ENCODE measurements around the gene VPS41. TPM values are rescaled to one million over a fixed set of nuclear protein-coding genes. Genes with fewer than 3 reads are reported as not detected.

The VPS41 gene
- total RNA-seq, 1 donor from 2014 or later, result 56.2 TPM

DNA sequence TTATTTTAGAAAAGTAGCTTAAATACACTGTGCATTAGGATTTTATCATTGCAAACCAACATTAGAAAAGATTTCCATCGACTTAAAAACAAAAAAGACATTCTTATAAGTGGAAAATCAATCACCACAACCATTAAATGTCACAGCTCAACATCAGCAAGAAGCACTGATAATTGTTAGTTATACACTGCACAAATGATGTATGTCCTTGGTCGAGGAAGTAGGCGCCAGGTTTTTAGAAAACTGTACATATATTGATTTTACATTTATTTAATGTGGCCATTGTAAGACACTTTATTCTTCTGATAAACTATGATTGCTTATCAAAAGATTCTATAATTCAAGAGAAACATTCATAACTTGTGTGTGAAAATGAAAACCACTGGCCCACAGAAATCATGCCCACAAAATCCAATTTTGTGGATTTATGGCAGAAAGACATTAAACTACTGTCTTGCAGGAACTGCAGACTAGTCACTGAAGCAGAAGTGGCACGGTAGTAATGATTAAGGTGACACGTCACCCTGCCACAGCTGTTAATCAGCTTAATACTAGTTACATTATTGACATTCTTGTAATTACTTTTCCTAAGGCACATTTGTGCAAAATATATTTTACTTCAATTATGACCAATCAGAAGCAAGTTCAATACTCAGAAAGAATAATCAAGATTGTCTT, 79.4 kb downstream of the VPS41 start:
- TF ChIP-seq, protein P1, sequence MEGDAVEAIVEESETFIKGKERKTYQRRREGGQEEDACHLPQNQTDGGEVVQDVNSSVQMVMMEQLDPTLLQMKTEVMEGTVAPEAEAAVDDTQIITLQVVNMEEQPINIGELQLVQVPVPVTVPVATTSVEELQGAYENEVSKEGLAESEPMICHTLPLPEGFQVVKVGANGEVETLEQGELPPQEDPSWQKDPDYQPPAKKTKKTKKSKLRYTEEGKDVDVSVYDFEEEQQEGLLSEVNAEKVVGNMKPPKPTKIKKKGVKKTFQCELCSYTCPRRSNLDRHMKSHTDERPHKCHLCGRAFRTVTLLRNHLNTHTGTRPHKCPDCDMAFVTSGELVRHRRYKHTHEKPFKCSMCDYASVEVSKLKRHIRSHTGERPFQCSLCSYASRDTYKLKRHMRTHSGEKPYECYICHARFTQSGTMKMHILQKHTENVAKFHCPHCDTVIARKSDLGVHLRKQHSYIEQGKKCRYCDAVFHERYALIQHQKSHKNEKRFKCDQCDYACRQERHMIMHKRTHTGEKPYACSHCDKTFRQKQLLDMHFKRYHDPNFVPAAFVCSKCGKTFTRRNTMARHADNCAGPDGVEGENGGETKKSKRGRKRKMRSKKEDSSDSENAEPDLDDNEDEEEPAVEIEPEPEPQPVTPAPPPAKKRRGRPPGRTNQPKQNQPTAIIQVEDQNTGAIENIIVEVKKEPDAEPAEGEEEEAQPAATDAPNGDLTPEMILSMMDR (IDR thresholded peaks at IDR 0.05; ENCODE audit: insufficient read depth, low read length, poor library complexity, severe bottlenecking), result no peak
- Histone ChIP-seq H3K27me3 (ENCODE audit: control insufficient read depth, insufficient read depth, low read length) (no peaks in the 10 kb centered on the region), H3K4me3 (ENCODE audit: low read depth, low read length) (no peak overlapping the region), H3K36me3 (ENCODE audit: control insufficient read depth, insufficient read depth, low read length) (no peaks in the 10 kb centered on the region)
- DNase-seq (ENCODE audit: low read depth), result no peak

DNA sequence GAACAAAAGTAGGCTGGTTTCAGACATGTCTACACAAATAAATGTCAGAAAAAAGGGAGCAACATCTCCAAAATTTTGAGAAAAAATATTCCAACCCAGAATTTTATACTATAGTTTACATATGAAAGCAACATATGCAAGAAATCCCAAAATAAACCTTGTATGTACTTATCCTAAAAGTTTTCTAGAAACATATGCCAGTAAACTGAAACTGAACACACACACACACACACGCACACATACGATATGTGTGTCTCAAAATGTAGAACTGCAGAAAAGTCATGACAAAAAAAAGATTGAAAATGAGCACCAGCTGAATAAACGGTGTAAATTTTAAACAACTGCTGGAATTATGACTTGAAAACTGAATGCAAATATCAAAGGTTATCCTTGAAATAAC, 81.0 kb downstream of the VPS41 start:
- TF ChIP-seq, protein P1 (IDR thresholded peaks at IDR 0.05; ENCODE audit: insufficient read depth, low read length, poor library complexity, severe bottlenecking), result no peak
- DNase-seq (ENCODE audit: low read depth), result no peak
- no peaks in the 10 kb centered on the region for H3K27me3 ChIP-seq (ENCODE audit: control insufficient read depth, insufficient read depth, low read length)
- no peak overlapping the region for H3K4me3 ChIP-seq (ENCODE audit: low read depth, low read length)
- H3K36me3 ChIP-seq (ENCODE audit: control insufficient read depth, insufficient read depth, low read length), result no peaks in the 10 kb centered on the region

DNA sequence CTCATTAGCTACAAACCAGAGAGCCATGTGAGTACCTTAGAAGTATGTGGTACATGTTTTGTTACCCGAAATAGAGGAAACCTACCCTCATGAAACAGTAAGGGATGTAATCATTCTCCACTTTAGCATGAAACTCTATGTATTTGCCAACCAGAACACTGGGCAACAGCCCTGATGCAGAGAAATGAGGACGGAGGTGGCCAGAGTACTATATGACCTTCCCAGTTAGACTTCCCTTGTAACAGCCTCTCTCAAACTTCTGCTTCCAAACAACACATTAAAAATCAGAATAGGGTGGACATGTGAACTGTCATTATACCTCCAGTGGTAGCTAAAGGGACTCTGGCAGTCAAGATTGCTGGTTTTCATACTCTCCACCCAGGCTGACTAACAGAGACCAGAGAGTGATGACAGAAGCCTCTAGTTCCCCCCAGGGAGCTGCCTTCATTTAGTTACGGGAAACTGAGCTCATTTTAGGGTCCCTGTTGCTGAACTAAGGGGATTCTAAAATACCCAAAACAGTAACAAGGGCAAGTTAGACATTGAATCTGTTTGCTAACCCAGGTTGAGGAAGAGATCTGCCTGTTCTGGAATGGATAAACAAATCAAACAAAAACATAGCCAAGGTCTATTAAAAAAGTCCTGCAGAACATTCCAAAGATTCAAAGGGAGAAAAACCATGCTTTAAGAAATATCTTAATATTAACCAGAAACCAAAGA, 83.1 kb downstream of the VPS41 start:
- no peaks in the 10 kb centered on the region for H3K36me3 ChIP-seq (ENCODE audit: control insufficient read depth, insufficient read depth, low read length)
- H3K4me3 ChIP-seq (ENCODE audit: low read depth, low read length), result no peak overlapping the region
- DNase-seq (ENCODE audit: low read depth), result no peak
- TF ChIP-seq, protein P1 (IDR thresholded peaks at IDR 0.05; ENCODE audit: insufficient read depth, low read length, poor library complexity, severe bottlenecking), result no peak
- H3K27me3 ChIP-seq (ENCODE audit: control insufficient read depth, insufficient read depth, low read length), result no peaks in the 10 kb centered on the region

DNA sequence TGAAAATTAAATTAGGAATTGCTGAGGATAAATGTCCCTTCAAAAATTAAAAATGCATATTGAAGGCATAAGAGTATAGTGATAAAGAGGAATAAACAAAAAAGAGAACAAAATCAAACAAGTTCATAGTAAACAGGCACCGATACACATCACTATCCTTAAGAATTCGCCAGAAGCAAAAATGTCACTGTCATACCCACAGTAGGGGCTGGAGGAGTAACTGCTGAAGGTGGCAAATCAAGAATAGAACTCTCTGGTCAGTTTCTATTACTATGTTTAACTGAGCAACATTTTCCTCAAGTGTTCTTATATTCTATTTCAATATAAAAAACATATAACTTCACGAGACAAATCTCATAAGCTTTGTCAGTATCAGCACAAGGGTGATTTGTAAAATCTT, 84.0 kb downstream of the VPS41 start:
- DNase-seq (ENCODE audit: low read depth), result no peak
- H3K4me3 ChIP-seq (ENCODE audit: low read depth, low read length), result no peak overlapping the region
- TF ChIP-seq, protein P1 (IDR thresholded peaks at IDR 0.05; ENCODE audit: insufficient read depth, low read length, poor library complexity, severe bottlenecking), result no peak
- no peaks in the 10 kb centered on the region for H3K27me3 ChIP-seq (ENCODE audit: control insufficient read depth, insufficient read depth, low read length)
- no peaks in the 10 kb centered on the region for H3K36me3 ChIP-seq (ENCODE audit: control insufficient read depth, insufficient read depth, low read length)

DNA sequence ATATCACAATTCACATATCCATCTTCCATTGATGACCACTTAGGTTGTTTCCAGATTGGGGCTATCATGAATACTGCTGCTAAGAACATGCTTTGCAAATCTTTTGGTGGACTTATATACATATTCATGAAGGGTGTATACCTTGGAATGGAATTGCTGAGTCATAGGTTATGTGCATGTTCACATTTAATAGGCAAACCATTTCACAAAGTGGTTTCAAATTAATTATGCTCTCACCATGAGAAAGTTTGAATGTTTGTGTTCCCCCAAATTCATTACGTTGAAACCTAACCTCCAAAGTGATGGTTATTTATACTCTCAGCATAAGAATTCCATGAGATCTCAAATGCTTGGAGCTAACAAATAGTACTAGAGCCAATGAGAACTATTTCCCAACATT, 86.4 kb downstream of the VPS41 start:
- no peak overlapping the region for H3K4me3 ChIP-seq (ENCODE audit: low read depth, low read length)
- no peak for DNase-seq (ENCODE audit: low read depth)
- no peaks in the 10 kb centered on the region for H3K27me3 ChIP-seq (ENCODE audit: control insufficient read depth, insufficient read depth, low read length)
- peaks cover 2% of the 10 kb centered on the region for H3K36me3 ChIP-seq (ENCODE audit: control insufficient read depth, insufficient read depth, low read length)
- TF ChIP-seq, protein P1 (IDR thresholded peaks at IDR 0.05; ENCODE audit: insufficient read depth, low read length, poor library complexity, severe bottlenecking), result no peak
